GM23248 (cell line): Measurements from ENCODE around the gene CCDC38.

Source experiments
- EZH2 ChIP-seq: fragments of 200-600 bp; sonication (generic); IDR thresholded peaks from 2 replicates; pipeline ENCODE4 v1.6.1; 2018; ENCODE audit warnings: antibody characterized with exemption, mild to moderate bottlenecking; ENCODE audit not compliant: insufficient read depth, poor library complexity, severe bottlenecking
- EZH2phosphoT487 ChIP-seq: fragments of 200-600 bp; sonication (generic); IDR thresholded peaks from 2 replicates; pipeline ENCODE4 v1.6.1; 2018; ENCODE audit warnings: antibody characterized with exemption, moderate library complexity, mild to moderate bottlenecking, low read depth; ENCODE audit not compliant: insufficient read depth

- no peak for TF ChIP-seq EZH2
- no peak for TF ChIP-seq EZH2phosphoT487
Observed at GRCh38 chr12:95974358-95974757, 31.9 kb upstream of the CCDC38 start.
